Gastrocnemius medialis (tissue), 4 donors: ENCODE results near the gene ILRUN.

Source experiments
- CTCF ChIP-seq, 5 experiments: fragments of 450-650 bp in 3 of 5; fragments of 200-600 bp in 2 of 5; sonication (generic) in 2 of 5; IDR thresholded peaks in 4 of 5; conservative IDR thresholded peaks in 1 of 5; 1 replicate in 4 of 5; 2 replicates in 1 of 5; pipeline ENCODE4 v1.5.1; 2016 to 2019; ENCODE audit warnings: antibody characterized with exemption in 5 of 5, mild to moderate bottlenecking in 3 of 5, moderate library complexity in 3 of 5
- POLR2A ChIP-seq, 2 donors: fragments of 450-650 bp; IDR thresholded peaks; one replicate each; pipeline ENCODE4 v1.6.1; 2017; ENCODE audit warnings: antibody characterized with exemption in 2 of 2, mild to moderate bottlenecking in 2 of 2, moderate library complexity in 2 of 2

GRCh38 chr6:34696189-34696738 is 303 bp downstream of the ILRUN start:
- no peak for TF ChIP-seq POLR2A (IDR thresholded peaks at IDR 0.05)
- no peak for TF ChIP-seq CTCF (IDR thresholded peaks at IDR 0.05 in 4 of 5, conservative IDR thresholded peaks at IDR 0.05 in 1 of 5)
